Heart right ventricle (tissue), 16 donors: ENCODE measurements around the gene NAA20. TPM values are rescaled to one million over a fixed set of nuclear protein-coding genes. Genes with fewer than 3 reads are reported as not detected.

Source experiments
- ATAC-seq, 8 donors: fragments of 200-7000 bp; cut with Tn5 transposase; one replicate each; pipeline ENCODE4 v1.9.1; 2020; ENCODE audit warnings: mild to moderate bottlenecking in 8 of 8, moderate library complexity in 8 of 8, moderate number of reproducible peaks in 1 of 8
- DNase-seq, 2 donors: peaks; one replicate each; pipeline ENCODE4 v3.0.0-alpha.2; 2020
- H3K27ac ChIP-seq, 10 donors: fragments of 200-600 bp; sonication (generic) in 2 of 10; one replicate each; pipeline versions ENCODE4 v1.5.0 to v1.8.0; 2020 to 2022; ENCODE audit warnings: mild to moderate bottlenecking in 3 of 10
- H3K27me3 ChIP-seq, 7 donors: fragments of 200-600 bp; one replicate each; pipeline ENCODE4 v1.8.0; 2021 to 2022; ENCODE audit warnings: mild to moderate bottlenecking in 2 of 7
- H3K36me3 ChIP-seq, 9 donors: fragments of 200-600 bp; sonication (generic) in 1 of 9; one replicate each; pipeline versions ENCODE4 v1.5.0 to v1.8.0; 2020 to 2022; ENCODE audit warnings: mild to moderate bottlenecking in 2 of 9
- H3K4me1 ChIP-seq, 9 donors: fragments of 200-600 bp; sonication (generic) in 1 of 9; one replicate each; pipeline versions ENCODE4 v1.5.0 to v1.8.0; 2020 to 2022; ENCODE audit warnings: mild to moderate bottlenecking in 4 of 9
- H3K4me3 ChIP-seq, 10 donors: fragments of 200-600 bp; sonication (generic) in 2 of 10; one replicate each; pipeline versions ENCODE4 v1.5.0 to v1.8.0; 2020 to 2022; ENCODE audit warnings: mild to moderate bottlenecking in 7 of 10, moderate library complexity in 2 of 10
- H3K9me3 ChIP-seq, 11 donors: fragments of 200-600 bp in 10 of 11; sonication (generic) in 2 of 11; one replicate each; pipeline versions ENCODE4 v1.5.0 to v1.8.0; 2013 to 2022; ENCODE audit warnings: mild to moderate bottlenecking in 2 of 11, control low read depth in 1 of 11, moderate library complexity in 1 of 11
- WGBS, 2 donors: extraction: QIAGEN DNeasy Blood & Tissue Kit; methylation state at CpG; one replicate each; pipeline ENCODE4 v1.1.7; 2013; ENCODE audit warnings: inconsistent platforms in 1 of 2; 5-methylcytosine and 5-hydroxymethylcytosine counted together
- intact Hi-C, 10 donors: fragments of 100-400 bp; cut with DNase I; formaldehyde crosslinking; loops; one replicate each; pipeline versions ENCODE4 v1.11.1 to v1.14.2; 2022
- polyA plus RNA-seq, 2 donors: library from polyadenylated mRNA; stranded (reverse); fragments of 200-250 nt; gene quantifications; one replicate each; pipeline ENCODE4 v1.2.3, GENCODE V29; 2013
- total RNA-seq, 10 donors: library from RNA; stranded (reverse); fragmentation: NEBNext Ultra II Directional in 3 of 10; extraction: Animal tissue kit (Norgen Biotek cat#: 25700) in 3 of 10; gene quantifications; one replicate each; pipeline versions ENCODE4 v1.2.1 to v1.2.4, GENCODE V29; 2021 to 2023
- TF ChIP-seq, protein P1 (sequence below), 9 donors: fragments of 200-600 bp; sonication (generic) in 2 of 9; IDR thresholded peaks; one replicate each; pipeline versions ENCODE4 v1.5.0 to v1.8.0; 2021 to 2022; ENCODE audit warnings: antibody characterized with exemption in 9 of 9, mild to moderate bottlenecking in 5 of 9, moderate library complexity in 1 of 9
- donor health status: Arrhythmogenic right ventricular cardiomyopathy.
- donor health status: ischemic (EF 13 %, LVEDD 7.1; RV severe dilation, severe dysfunction).
- donor health status: healthy with polysubstance abuse.
- donor health status: DM: no; HTN: yes; CAD: no.
- donor health status: DM: no; HTN: no; CAD: no.
- donor health status: ischemic (EF 25% LVEDD 6.9; RV normal size, moderate dysfunction).
- donor health status: ischemic (EF 25% LVEDD 5.7; RV mildly dilated, moderate dysfunction).
- donor health status: healthy.
- donor health status: DM: yes; HTN: yes; CAD: no.
- donor health status: Ischemic cardiomyopathy.
- donor health status: ischemic (EF 35%, LVEDD 5.7; RV mildly dilated, moderate dysfunction).
- donor health status: nonischemic (EF 11% LVEDD 7.7; RV severe dilation, severe dysfunction).
- donor health status: DM: yes; HTN: yes; CAD: no.
- donor health status: PGD.
- donor health status: ischemic (EF 29% LVEDD 5.4; RV normal size, mild dysfunction).
- donor health status: nonischemic (EF 23%, LVEDD 6.1; RV moderate dilation, normal function).

The NAA20 gene
- total and polyA plus RNA-seq, 12 donors, result 53.7 to 98.1 (median 64.5) TPM

DNA sequence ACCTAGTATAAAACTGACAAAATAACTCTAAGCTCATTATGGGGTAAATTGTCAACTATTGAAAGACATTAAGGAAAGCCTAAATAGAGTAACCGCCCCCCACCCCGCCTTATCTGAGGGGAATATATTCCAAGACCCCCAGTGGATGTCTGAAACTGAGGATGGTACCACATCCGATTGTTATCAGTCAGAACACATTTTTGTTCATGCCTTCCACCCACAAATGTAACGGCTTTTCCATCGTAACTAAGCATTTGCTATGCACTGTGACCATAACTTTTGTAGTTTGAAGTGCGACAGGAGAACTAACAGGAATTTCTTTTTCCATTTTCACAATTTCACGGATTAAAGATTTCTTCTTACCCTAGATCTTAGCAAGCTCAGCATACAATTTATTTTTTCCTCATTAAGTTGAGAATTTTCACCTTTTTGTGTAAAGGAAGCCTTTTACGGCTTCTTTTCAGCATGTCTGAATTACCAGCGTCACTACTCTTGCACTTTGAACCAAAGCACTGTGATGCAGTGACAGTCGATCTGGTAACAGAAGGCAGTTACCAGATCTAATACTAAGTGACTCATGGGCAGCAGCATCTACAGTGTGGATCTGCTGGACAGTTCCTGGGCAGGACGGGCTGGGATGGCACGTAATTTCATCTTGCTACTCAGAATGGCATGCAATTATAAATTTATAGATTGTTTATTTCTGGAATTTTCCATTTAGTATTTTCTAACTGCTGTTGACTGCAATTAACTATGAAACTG, 47.0 kb downstream of the NAA20 start:
- ATAC-seq (no peak), DNase-seq (no peak)
- Histone ChIP-seq H3K9me3 (no peaks in the 10 kb centered on the region), H3K27ac (no peak overlapping the region), H3K4me3 (no peak overlapping the region), H3K36me3 (no peaks in the 10 kb centered on the region), H3K27me3 (peaks cover 0 to 15% (median 0%) of the 10 kb centered on the region in 7 donors), H3K4me1 (no peaks in the 10 kb centered on the region)
- TF ChIP-seq, protein P1, sequence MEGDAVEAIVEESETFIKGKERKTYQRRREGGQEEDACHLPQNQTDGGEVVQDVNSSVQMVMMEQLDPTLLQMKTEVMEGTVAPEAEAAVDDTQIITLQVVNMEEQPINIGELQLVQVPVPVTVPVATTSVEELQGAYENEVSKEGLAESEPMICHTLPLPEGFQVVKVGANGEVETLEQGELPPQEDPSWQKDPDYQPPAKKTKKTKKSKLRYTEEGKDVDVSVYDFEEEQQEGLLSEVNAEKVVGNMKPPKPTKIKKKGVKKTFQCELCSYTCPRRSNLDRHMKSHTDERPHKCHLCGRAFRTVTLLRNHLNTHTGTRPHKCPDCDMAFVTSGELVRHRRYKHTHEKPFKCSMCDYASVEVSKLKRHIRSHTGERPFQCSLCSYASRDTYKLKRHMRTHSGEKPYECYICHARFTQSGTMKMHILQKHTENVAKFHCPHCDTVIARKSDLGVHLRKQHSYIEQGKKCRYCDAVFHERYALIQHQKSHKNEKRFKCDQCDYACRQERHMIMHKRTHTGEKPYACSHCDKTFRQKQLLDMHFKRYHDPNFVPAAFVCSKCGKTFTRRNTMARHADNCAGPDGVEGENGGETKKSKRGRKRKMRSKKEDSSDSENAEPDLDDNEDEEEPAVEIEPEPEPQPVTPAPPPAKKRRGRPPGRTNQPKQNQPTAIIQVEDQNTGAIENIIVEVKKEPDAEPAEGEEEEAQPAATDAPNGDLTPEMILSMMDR (IDR thresholded peaks at IDR 0.05), result no peak
- 70 to 71% methylated on average over 12 of the region's 12 CpGs for WGBS, 2 donors
- intact Hi-C loops, result no loop called here

DNA sequence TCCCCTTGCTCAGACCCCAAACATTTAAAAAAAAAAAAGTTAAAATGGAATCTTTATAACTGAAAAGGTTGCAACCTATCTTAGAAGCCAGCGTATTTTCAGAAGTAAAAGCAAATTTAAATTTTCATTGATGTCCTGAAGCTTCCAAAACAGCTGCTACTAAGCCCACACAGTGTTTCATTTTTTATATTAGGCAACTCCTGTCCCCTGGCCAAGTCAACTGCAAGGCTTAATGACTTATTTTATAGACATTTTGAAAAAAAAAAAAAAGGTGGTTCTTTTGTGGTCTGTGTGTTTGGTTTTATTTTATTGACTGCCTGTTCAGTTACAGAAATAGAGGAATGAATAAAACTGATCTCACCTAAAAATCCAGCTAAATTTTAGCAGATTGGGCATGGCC, 48.2 kb downstream of the NAA20 start:
- no peaks in the 10 kb centered on the region for H3K9me3 ChIP-seq
- no peaks in the 10 kb centered on the region for H3K36me3 ChIP-seq
- ATAC-seq (no peak), DNase-seq (no peak)
- no peaks in the 10 kb centered on the region for H3K4me1 ChIP-seq
- no peak overlapping the region for H3K27ac ChIP-seq
- TF ChIP-seq, protein P1 (IDR thresholded peaks at IDR 0.05), result no peak
- intact Hi-C loops, result no loop called here
- peaks cover 0 to 15% (median 0%) of the 10 kb centered on the region in 7 donors for H3K27me3 ChIP-seq
- WGBS, 2 donors, result 95 to 96% methylated on average over 1 of the region's 1 CpG
- H3K4me3 ChIP-seq, result no peak overlapping the region

DNA sequence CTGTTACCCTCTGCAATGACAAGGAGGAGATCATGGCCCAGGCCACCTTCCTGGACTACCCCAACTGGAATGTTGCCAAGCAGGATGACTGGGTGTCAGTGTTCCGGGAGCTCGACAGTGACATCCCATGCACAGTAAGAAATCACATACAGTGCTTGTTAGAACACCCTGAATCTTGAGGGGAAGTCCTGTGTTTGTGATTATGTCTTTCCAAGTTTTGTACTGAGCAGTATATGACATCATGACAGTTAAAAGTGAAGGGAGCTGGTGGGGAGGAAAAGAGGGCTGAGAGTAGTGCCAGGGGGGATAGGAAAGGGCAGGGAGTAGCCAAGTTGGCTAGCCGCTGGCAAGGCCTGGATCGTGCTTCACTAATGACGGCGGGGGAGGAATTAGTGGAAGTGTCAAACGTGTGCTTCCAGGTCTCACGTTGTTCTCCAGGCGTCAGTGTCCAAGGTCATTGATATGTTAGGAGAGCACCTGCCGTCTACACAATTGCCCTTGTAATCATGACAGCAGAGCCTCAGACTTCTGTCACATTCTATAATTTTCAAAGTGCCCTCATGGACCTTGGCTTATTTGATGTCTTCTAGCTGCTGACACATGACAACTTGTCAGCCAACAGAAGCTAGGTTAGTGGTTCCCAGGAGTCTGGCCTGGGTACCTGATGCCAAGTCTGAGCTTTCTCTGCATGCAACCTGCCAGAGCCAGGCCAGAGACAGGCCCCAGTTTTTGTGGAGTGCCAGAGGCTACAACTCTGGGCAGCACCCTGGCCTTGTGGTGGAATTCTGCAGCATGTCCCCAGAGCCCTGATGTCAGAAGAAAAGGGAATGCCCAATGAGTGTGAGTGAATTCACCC, 53.9 kb downstream of the NAA20 start:
- TF ChIP-seq, protein P1 (IDR thresholded peaks at IDR 0.05), result no peak
- intact Hi-C loops, result loop anchor here in 1 of 10 donors (10.0 kb wide), 1 partner anchor 494 kb away; no protein-coding TSS in a partner anchor
- H3K4me1 ChIP-seq, result peaks cover 0 to 17% (median 0%) of the 10 kb centered on the region in 9 donors
- peak; percentile 40 to 87 (median 78) for ATAC-seq
- peak; percentile 16 to 25 for DNase-seq
- H3K4me3 ChIP-seq, result no peak overlapping the region
- no peaks in the 10 kb centered on the region for H3K36me3 ChIP-seq
- peak overlapping the region in 9 of 10 donors; percentile 1 to 70 (median 40) for H3K27ac ChIP-seq
- H3K9me3 ChIP-seq, result no peaks in the 10 kb centered on the region
- 24 to 34% methylated on average over 10 of the region's 10 CpGs for WGBS, 2 donors
- peaks cover 0 to 8% (median 0%) of the 10 kb centered on the region in 7 donors for H3K27me3 ChIP-seq

DNA sequence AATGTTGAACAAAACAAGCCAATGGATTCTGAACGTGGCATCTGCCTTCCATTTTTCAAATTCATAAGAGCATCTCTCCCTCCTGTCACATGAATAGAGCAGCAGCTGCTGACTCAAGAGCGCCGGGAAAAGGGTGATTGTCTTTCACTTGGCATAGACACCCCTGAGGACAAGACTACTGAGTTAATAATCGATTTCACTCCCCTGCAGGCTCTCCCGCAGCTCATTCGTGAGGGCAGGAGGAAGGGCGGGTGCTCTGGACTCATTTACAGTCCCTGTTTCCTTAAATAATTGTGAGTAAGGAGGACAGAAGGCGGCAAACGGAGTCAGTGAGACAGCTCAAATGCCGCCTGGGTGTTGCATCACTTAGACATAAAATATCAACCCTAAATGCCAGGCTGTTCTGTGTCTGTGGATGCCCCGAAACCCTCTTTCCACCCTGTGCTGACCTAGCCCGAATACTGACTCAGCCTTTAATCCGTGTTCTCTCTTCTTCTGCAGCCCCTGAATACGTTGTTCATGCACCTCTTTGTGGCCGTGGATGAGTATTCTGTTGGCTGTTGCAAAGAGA, 56.7 kb downstream of the NAA20 start:
- no peaks in the 10 kb centered on the region for H3K36me3 ChIP-seq
- H3K27me3 ChIP-seq, result peaks cover 0 to 12% (median 0%) of the 10 kb centered on the region in 7 donors
- H3K4me3 ChIP-seq, result no peak overlapping the region
- H3K9me3 ChIP-seq, result no peaks in the 10 kb centered on the region
- peaks cover 0 to 17% (median 0%) of the 10 kb centered on the region in 9 donors for H3K4me1 ChIP-seq
- no peak overlapping the region for H3K27ac ChIP-seq
- intact Hi-C loops, result loop anchor here in 1 of 10 donors (10.0 kb wide), 1 partner anchor 491 kb away; no protein-coding TSS in a partner anchor
- DNase-seq (no peak), ATAC-seq (no peak)
- TF ChIP-seq, protein P1 (IDR thresholded peaks at IDR 0.05), result no peak
- WGBS, 2 donors, result 66 to 70% methylated on average over 15 of the region's 15 CpGs
